Brain microvascular endothelial cell (primary cell): ENCODE measurements around the gene LRTM2.

Source experiments
- DNase-seq: peaks from one replicate; pipeline ENCODE4 v3.0.0-alpha.2; 2020
- H3K27ac ChIP-seq: fragments of 250-450 bp; sonication (Bioruptor Pico); 2 replicates; pipeline ENCODE4 v1.5.1; 2020; ENCODE audit warnings: mild to moderate bottlenecking, moderate library complexity
- H3K27me3 ChIP-seq: fragments of 250-450 bp; sonication (Bioruptor Pico); replicated peaks from 2 replicates; pipeline ENCODE4 v1.5.1; 2020; ENCODE audit warnings: mild to moderate bottlenecking
- H3K36me3 ChIP-seq: fragments of 250-450 bp; sonication (Bioruptor Pico); replicated peaks from 2 replicates; pipeline ENCODE4 v1.5.1; 2020; ENCODE audit warnings: mild to moderate bottlenecking
- H3K4me3 ChIP-seq: 2 replicates; pipeline ENCODE4 v1.5.1; 2011; ENCODE audit warnings: low read depth, mild to moderate bottlenecking, control low read depth, low read length, moderate library complexity
- CTCF ChIP-seq: IDR thresholded peaks from 2 replicates; pipeline ENCODE4 v1.5.1; 2011; ENCODE audit warnings: low read depth, mild to moderate bottlenecking, moderate library complexity, low read length, control low read depth, inconsistent platforms; ENCODE audit errors: missing control alignments
- in situ Hi-C: cut with HindIII; loops from 2 replicates; pipeline ENCODE4 v1.10.0; 2017; ENCODE audit warnings: low sequenced_read_pairs, low pct_ligation_motif_present

Gene LRTM2

GRCh38 chr12:1792406-1792805, 28.0 kb upstream of the LRTM2 start:
- in situ Hi-C loops = loop anchor here (25.0 kb wide), 1 partner anchor 130 kb away; no protein-coding TSS in a partner anchor
- TF ChIP-seq CTCF = no peak
- no peaks in the 10 kb centered on the region for H3K36me3 ChIP-seq
- DNase-seq = no peak
- H3K4me3 ChIP-seq = no peak overlapping the region
- H3K27ac ChIP-seq = no peak overlapping the region
- no peaks in the 10 kb centered on the region for H3K27me3 ChIP-seq

- Histone ChIP-seq H3K36me3 (no peaks in the 10 kb centered on the region), H3K27me3 (no peaks in the 10 kb centered on the region), H3K27ac (no peak overlapping the region), H3K4me3 (no peak overlapping the region)
- TF ChIP-seq CTCF = no peak
- DNase-seq = no peak
- in situ Hi-C loops = loop anchor here (25.0 kb wide), 1 partner anchor 131 kb away; no protein-coding TSS in a partner anchor
Measured at GRCh38 chr12:1793426-1794210, 26.7 kb upstream of the LRTM2 start.

GRCh38 chr12:1794440-1795090, 25.8 kb upstream of the LRTM2 start:
- no peak for TF ChIP-seq CTCF
- H3K27ac ChIP-seq = no peak overlapping the region
- no peaks in the 10 kb centered on the region for H3K27me3 ChIP-seq
- no peaks in the 10 kb centered on the region for H3K36me3 ChIP-seq
- H3K4me3 ChIP-seq = no peak overlapping the region
- DNase-seq = no peak
- in situ Hi-C loops = loop anchor here (25.0 kb wide), 1 partner anchor 132 kb away; no protein-coding TSS in a partner anchor

- no peak for DNase-seq
- in situ Hi-C loops = loop anchor here (25.0 kb wide), 1 partner anchor 133 kb away; no protein-coding TSS in a partner anchor
- Histone ChIP-seq H3K4me3 (no peak overlapping the region), H3K36me3 (no peaks in the 10 kb centered on the region), H3K27ac (no peak overlapping the region), H3K27me3 (no peaks in the 10 kb centered on the region)
- TF ChIP-seq CTCF = no peak
Measured at GRCh38 chr12:1795221-1795784, 25.1 kb upstream of the LRTM2 start.

- peak; percentile 65 for TF ChIP-seq CTCF
- Histone ChIP-seq H3K27me3 (no peaks in the 10 kb centered on the region), H3K4me3 (peak overlapping the region; percentile 51), H3K27ac (no peak overlapping the region), H3K36me3 (no peaks in the 10 kb centered on the region)
- DNase-seq = peak; percentile 82
- in situ Hi-C loops = loop anchor here (25.0 kb wide), 1 partner anchor 134 kb away; no protein-coding TSS in a partner anchor
Measured at GRCh38 chr12:1795785-1796514, 24.4 kb upstream of the LRTM2 start.
